ENCODE data around the gene EPS15.

DNA sequence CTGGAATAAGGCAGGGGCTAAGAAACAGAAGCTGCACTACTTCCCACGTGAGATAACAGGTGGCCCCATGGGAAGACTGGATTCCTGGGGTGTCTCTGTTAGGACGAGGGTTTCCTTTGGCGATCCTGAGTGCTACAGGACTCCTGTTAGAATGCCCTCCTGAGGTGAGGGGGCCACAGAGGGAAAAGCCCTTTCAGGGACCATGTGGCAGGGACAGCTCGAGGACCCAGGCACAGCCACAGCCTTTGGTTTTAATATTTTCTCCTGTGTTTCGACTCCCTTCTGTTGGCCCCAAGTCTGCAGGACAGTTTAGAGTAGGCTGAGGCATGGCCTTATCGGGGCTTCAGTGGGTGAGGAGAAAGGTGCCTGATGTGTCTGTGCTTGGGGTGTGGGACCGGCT, 201.3 kb downstream of the EPS15 start:
- TF ChIP-seq POLR2AphosphoS5 (IDR thresholded peaks at IDR 0.05), result no peak
- TF ChIP-seq, protein P1, sequence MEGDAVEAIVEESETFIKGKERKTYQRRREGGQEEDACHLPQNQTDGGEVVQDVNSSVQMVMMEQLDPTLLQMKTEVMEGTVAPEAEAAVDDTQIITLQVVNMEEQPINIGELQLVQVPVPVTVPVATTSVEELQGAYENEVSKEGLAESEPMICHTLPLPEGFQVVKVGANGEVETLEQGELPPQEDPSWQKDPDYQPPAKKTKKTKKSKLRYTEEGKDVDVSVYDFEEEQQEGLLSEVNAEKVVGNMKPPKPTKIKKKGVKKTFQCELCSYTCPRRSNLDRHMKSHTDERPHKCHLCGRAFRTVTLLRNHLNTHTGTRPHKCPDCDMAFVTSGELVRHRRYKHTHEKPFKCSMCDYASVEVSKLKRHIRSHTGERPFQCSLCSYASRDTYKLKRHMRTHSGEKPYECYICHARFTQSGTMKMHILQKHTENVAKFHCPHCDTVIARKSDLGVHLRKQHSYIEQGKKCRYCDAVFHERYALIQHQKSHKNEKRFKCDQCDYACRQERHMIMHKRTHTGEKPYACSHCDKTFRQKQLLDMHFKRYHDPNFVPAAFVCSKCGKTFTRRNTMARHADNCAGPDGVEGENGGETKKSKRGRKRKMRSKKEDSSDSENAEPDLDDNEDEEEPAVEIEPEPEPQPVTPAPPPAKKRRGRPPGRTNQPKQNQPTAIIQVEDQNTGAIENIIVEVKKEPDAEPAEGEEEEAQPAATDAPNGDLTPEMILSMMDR (IDR thresholded peaks at IDR 0.05), result no peak

Measured in gastroesophageal sphincter (tissue), 3 donors.